ENCODE data around the gene CDKN2C. TPM values are rescaled to one million over a fixed set of nuclear protein-coding genes. Genes with fewer than 3 reads are reported as not detected.

Gene CDKN2C
- total RNA-seq, 3 donors from 2014 or later (not counting 1 experiment from before 2014, with no cell fraction given) = 17.1 to 21.9 (median 19.0) TPM

DNA sequence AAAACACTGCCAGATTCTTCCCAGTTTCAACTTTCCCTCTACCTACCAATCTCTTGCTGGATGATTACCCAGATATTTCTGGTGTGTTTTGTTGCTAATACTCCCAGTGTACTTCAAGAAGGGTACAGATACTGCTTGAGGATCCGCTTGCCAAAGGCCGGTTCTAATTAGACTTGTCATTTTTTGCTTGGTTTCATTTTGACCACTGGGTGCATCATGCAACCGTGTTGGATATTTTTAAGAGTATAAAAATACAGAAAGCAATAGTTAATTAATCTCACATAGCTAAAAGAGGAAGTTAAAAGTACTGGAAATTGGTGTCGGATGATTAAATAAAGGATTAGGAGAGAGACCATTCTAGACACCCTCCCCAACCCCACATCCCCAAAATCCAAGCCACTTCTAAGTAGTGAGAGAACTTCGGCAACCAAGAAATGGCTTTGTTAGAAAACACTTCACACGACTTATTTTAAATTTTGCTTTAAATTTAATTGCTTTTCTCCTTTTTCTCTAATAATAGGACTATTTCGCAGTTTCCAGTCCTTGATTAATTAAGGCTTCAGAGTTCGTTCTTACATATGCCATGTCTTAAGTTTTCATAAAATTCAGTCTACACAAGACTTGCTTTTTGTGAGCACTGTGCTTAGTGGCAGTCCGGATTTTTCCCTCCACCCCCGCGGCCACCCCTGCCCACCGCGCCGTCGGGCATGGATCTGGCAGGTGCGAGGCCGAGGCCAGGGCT is 2.5 kb upstream of the CDKN2C start:
- Histone ChIP-seq H3K27ac (ENCODE audit: low read length) (peak overlapping the region; percentile 97), H3K9me3 (ENCODE audit: control insufficient read depth, insufficient read depth, low read length) (no peaks in the 10 kb centered on the region), H3K4me1 (ENCODE audit: control insufficient read depth, insufficient read depth, low read length) (peaks cover 7% of the 10 kb centered on the region), H3K4me3 (ENCODE audit: low read length) (peak overlapping the region; percentile 99), H3K36me3 (ENCODE audit: control insufficient read depth, insufficient read depth, low read length) (no peaks in the 10 kb centered on the region), H3K27me3 (ENCODE audit: control insufficient read depth, insufficient read depth, low read length) (no peaks in the 10 kb centered on the region)
- Mint-ChIP-seq H3K27ac (peak overlapping the region; percentile 93 to 96), H3K4me1 (peaks cover 26 to 28% of the 10 kb centered on the region in 2 donors), H3K27me3 (ENCODE audit: low read depth in 2 of 2) (no peaks in the 10 kb centered on the region), H3K36me3 (no peaks in the 10 kb centered on the region), H3K9me3 (no peaks in the 10 kb centered on the region), H3K4me3 (peak overlapping the region; percentile 99)
- TF ChIP-seq, protein P1, sequence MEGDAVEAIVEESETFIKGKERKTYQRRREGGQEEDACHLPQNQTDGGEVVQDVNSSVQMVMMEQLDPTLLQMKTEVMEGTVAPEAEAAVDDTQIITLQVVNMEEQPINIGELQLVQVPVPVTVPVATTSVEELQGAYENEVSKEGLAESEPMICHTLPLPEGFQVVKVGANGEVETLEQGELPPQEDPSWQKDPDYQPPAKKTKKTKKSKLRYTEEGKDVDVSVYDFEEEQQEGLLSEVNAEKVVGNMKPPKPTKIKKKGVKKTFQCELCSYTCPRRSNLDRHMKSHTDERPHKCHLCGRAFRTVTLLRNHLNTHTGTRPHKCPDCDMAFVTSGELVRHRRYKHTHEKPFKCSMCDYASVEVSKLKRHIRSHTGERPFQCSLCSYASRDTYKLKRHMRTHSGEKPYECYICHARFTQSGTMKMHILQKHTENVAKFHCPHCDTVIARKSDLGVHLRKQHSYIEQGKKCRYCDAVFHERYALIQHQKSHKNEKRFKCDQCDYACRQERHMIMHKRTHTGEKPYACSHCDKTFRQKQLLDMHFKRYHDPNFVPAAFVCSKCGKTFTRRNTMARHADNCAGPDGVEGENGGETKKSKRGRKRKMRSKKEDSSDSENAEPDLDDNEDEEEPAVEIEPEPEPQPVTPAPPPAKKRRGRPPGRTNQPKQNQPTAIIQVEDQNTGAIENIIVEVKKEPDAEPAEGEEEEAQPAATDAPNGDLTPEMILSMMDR (IDR thresholded peaks at IDR 0.05) = no peak
- WGBS (ENCODE audit: insufficient coverage) = 24% methylated on average over 15 of the region's 17 CpGs
- DNase-seq = peak in 1 of 2 donors; percentile 14
- ATAC-seq = no peak
- intact Hi-C loops (cut with micrococcal nuclease) = loop anchor here (1.0 to 10.0 kb wide), 3 partner anchors 7 to 547 kb away; partner anchors contain the start of genes EPS15 and FAF1

DNA sequence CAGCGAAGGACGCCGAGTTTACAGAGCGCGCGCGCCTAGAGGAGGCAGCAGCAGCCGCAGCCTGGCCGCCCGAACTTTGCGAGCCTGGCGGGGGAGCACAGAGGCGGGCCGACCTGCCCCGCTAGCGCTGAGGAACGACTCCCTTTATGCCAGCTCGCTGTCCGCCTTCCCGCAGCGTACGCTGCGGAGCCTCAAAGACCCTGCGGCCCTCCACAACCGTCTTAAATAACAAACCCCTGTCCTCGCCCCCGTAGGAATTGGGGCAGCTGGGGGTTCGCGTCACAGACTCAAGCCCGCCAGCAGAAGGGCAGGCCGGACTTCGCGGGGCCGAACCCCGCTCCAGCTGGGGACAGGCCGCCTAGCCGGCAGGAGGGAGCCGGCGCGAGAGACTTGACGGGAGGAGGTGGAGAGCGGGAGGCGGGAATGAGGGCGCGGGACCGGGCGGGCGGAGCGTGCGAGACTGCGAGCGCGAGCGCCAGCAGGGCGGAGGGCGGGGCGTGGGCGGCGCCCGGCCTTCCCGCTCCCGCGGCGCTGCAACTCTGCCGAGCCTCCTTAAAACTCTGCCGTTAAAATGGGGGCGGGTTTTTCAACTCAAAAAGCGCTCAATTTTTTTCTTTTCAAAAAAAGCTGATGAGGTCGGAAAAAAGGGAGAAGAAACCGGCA is 1.8 kb upstream of the CDKN2C start:
- H3K27me3 ChIP-seq (ENCODE audit: control insufficient read depth, insufficient read depth, low read length) = no peaks in the 10 kb centered on the region
- peak overlapping the region; percentile 99 for H3K4me3 ChIP-seq (ENCODE audit: low read length)
- DNase-seq (peak; percentile 79 to 92), ATAC-seq (peak; percentile 73 to 91 (median 80))
- Mint-ChIP-seq H3K9me3 (no peaks in the 10 kb centered on the region), H3K27ac (peak overlapping the region; percentile 93 to 96), H3K4me3 (peak overlapping the region; percentile 99), H3K27me3 (ENCODE audit: low read depth in 2 of 2) (no peaks in the 10 kb centered on the region), H3K4me1 (peaks cover 26 to 28% of the 10 kb centered on the region in 2 donors), H3K36me3 (no peaks in the 10 kb centered on the region)
- H3K36me3 ChIP-seq (ENCODE audit: control insufficient read depth, insufficient read depth, low read length) = no peaks in the 10 kb centered on the region
- peak overlapping the region; percentile 97 for H3K27ac ChIP-seq (ENCODE audit: low read length)
- peaks cover 7% of the 10 kb centered on the region for H3K4me1 ChIP-seq (ENCODE audit: control insufficient read depth, insufficient read depth, low read length)
- TF ChIP-seq, protein P1 (IDR thresholded peaks at IDR 0.05) = peak; percentile 56
- WGBS (ENCODE audit: insufficient coverage) = under 1% methylated on average over 70 of the region's 70 CpGs
- intact Hi-C loops (cut with micrococcal nuclease) = loop anchor here (1.0 to 10.0 kb wide), 3 partner anchors 8 to 547 kb away; partner anchors contain the start of genes EPS15 and FAF1
- no peaks in the 10 kb centered on the region for H3K9me3 ChIP-seq (ENCODE audit: control insufficient read depth, insufficient read depth, low read length)

DNA sequence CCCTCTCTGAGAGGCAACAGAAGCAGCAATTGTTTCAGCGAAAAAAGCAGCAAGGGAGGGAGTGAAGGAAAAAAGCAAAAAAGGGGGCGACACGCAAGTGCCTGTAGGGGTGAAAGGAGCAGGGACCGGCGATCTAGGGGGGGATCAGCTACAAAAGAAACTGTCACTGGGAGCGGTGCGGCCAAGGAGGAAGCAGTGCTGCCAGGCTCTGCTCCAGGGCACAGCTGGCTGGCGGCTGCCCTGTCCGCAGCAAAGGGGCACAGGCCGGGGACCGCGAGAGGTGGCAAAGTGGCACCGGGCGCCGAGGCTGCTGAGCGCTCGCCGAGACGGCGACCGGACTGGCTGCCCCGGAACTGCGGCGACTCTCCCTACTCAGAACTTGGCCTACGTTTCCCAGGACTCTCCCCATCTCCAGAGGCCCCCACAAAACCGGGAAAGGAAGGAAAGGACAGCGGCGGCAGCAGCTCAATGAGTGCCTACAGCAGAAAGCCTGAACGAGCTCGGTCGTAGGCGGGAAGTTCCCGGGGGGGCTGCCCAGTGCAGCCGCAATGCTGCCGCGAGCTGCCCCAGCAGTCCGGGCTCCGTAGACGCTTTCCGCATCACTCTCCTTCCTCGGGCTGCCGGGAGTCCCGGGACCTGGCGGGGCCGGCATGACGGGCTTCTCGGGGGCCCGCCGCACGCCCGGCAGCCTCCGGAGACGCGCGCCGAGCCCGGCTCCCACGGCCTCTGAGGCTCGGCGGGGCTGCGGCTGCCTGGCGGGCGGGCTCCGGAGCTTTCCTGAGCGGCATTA is 1.0 kb upstream of the CDKN2C start:
- under 1% methylated on average over 65 of the region's 65 CpGs for WGBS (ENCODE audit: insufficient coverage)
- peak; percentile 35 to 49 (median 49) for ATAC-seq
- Mint-ChIP-seq H3K27me3 (ENCODE audit: low read depth in 2 of 2) (no peaks in the 10 kb centered on the region), H3K36me3 (no peaks in the 10 kb centered on the region), H3K4me1 (peaks cover 26 to 28% of the 10 kb centered on the region in 2 donors), H3K9me3 (no peaks in the 10 kb centered on the region), H3K27ac (peak overlapping the region; percentile 93 to 96), H3K4me3 (peak overlapping the region; percentile 100)
- DNase-seq = peak; percentile 61 to 79
- intact Hi-C loops (cut with micrococcal nuclease) = loop anchor here (1.0 to 10.0 kb wide), 3 partner anchors 9 to 546 kb away; partner anchors contain the start of genes EPS15 and FAF1
- H3K4me3 ChIP-seq (ENCODE audit: low read length) = peak overlapping the region; percentile 99
- H3K27ac ChIP-seq (ENCODE audit: low read length) = peak overlapping the region; percentile 90
- no peaks in the 10 kb centered on the region for H3K36me3 ChIP-seq (ENCODE audit: control insufficient read depth, insufficient read depth, low read length)
- H3K27me3 ChIP-seq (ENCODE audit: control insufficient read depth, insufficient read depth, low read length) = no peaks in the 10 kb centered on the region
- peaks cover 7% of the 10 kb centered on the region for H3K4me1 ChIP-seq (ENCODE audit: control insufficient read depth, insufficient read depth, low read length)
- H3K9me3 ChIP-seq (ENCODE audit: control insufficient read depth, insufficient read depth, low read length) = no peaks in the 10 kb centered on the region
- TF ChIP-seq, protein P1 (IDR thresholded peaks at IDR 0.05) = no peak

Data from natural killer cell (primary cell).